Sciatic nerve (tissue), 2 donors: Measurements from ENCODE around the gene TRAIP. TPM values are rescaled to one million over a fixed set of nuclear protein-coding genes. Genes with fewer than 3 reads are reported as not detected.
"Not testable (repeated sequence)": the region's sequence is repeated elsewhere in the genome, so short reads cannot be mapped to it uniquely, and the experiment has no call there.

Experiments used
- ATAC-seq: fragments of 200-7000 bp; cut with Tn5 transposase; one replicate; pipeline ENCODE4 v1.9.1; 2020; ENCODE audit warnings: mild to moderate bottlenecking, moderate library complexity
- DNase-seq: peaks from one replicate; pipeline ENCODE4 v3.0.0-alpha.2; 2020; ENCODE audit warnings: low spot score
- intact Hi-C: fragments of 100-400 bp; cut with DNase I; formaldehyde crosslinking; loops from one replicate; pipeline ENCODE4 v1.14.2; 2022
- total RNA-seq: library from RNA; stranded (reverse); fragmentation: NEBNext Ultra II Directional; extraction: Animal tissue kit (Norgen Biotek cat#: 25700); gene quantifications from one replicate; pipeline ENCODE4 v1.2.1, GENCODE V29; 2021
- donor health status: DM: no; HTN: no; CAD: no.
- donor health status: DM: no; HTN: no; CAD: no.

TRAIP gene
- total RNA-seq = 4.2 TPM

GRCh38 chr3:49856181-49857005 is at the start of gene TRAIP:
TSS of gene TRAIP (minus strand) at chr3:49856564. CDS start at chr3:49856453, 111 bp downstream.
- peak; percentile 99 for ATAC-seq
- intact Hi-C loops = no loop called here
- DNase-seq = peak; percentile 96

- ATAC-seq, DNase-seq, intact Hi-C loops: not testable (repeated sequence)
Measured at GRCh38 chr3:49904448-49904847, 48.1 kb upstream of the TRAIP start.

GRCh38 chr3:49903451-49904424 is 47.4 kb upstream of the TRAIP start, which contains the start of gene MST1R:
TSS of gene MST1R (minus strand) at chr3:49903873. CDS start at chr3:49903609, 264 bp downstream.
- intact Hi-C loops = no loop called here
- ATAC-seq (peak; percentile 85), DNase-seq (peak; percentile 85)

GRCh38 chr3:49902511-49903345 is 46.4 kb upstream of the TRAIP start:
- ATAC-seq (no peak), DNase-seq (no peak)
- intact Hi-C loops = no loop called here

- intact Hi-C loops = no loop called here
- ATAC-seq = no peak
- no peak for DNase-seq
Measured at GRCh38 chr3:49901366-49902339, 45.3 kb upstream of the TRAIP start.

GRCh38 chr3:49900491-49901153 is 44.3 kb upstream of the TRAIP start:
- no peak for DNase-seq
- no peak for ATAC-seq
- intact Hi-C loops = no loop called here

GRCh38 chr3:49899815-49900214 is 43.5 kb upstream of the TRAIP start:
- DNase-seq (no peak), ATAC-seq (no peak)
- intact Hi-C loops = no loop called here

- no peak for ATAC-seq
- DNase-seq = no peak
- intact Hi-C loops = no loop called here
Measured at GRCh38 chr3:49898991-49899390, 42.6 kb upstream of the TRAIP start.

GRCh38 chr3:49896345-49896744 is 40.0 kb upstream of the TRAIP start:
- intact Hi-C loops = no loop called here
- ATAC-seq (no peak), DNase-seq (no peak)

- ATAC-seq (no peak), DNase-seq (no peak)
- intact Hi-C loops = no loop called here
Measured at GRCh38 chr3:49895791-49896190, 39.4 kb upstream of the TRAIP start.

GRCh38 chr3:49889296-49889695 is 32.9 kb upstream of the TRAIP start:
- intact Hi-C loops = no loop called here
- no peak for DNase-seq
- no peak for ATAC-seq

- no peak for ATAC-seq
- no peak for DNase-seq
- intact Hi-C loops = no loop called here
Measured at GRCh38 chr3:49886922-49887265, 30.5 kb upstream of the TRAIP start.

- intact Hi-C loops = no loop called here
- ATAC-seq = no peak
- DNase-seq = no peak
Measured at GRCh38 chr3:49883998-49884397, 27.6 kb upstream of the TRAIP start.

- ATAC-seq (peak; percentile 90), DNase-seq (no peak)
- intact Hi-C loops = no loop called here
Measured at GRCh38 chr3:49882166-49882565, 25.8 kb upstream of the TRAIP start.

- intact Hi-C loops = no loop called here
- ATAC-seq (no peak), DNase-seq (no peak)
Measured at GRCh38 chr3:49880581-49881315, 24.4 kb upstream of the TRAIP start.

GRCh38 chr3:49879721-49880120 is 23.4 kb upstream of the TRAIP start:
- no peak for ATAC-seq
- DNase-seq = no peak
- intact Hi-C loops = no loop called here

- intact Hi-C loops = no loop called here
- no peak for DNase-seq
- no peak for ATAC-seq
Measured at GRCh38 chr3:49878686-49879085, 22.3 kb upstream of the TRAIP start.
